Right lobe of liver (tissue), 6 donors: ENCODE results near the gene DYNLRB1. TPM values are rescaled to one million over a fixed set of nuclear protein-coding genes. Genes with fewer than 3 reads are reported as not detected.

Experiments used
- ATAC-seq, 4 donors: fragments of 200-7000 bp; cut with Tn5 transposase; one replicate each; pipeline ENCODE4 v1.9.1; 2020; ENCODE audit warnings: mild to moderate bottlenecking in 4 of 4, moderate library complexity in 4 of 4
- DNase-seq, 3 donors: peaks; one replicate each; pipeline ENCODE4 v3.0.0-alpha.2; 2020
- H3K27ac ChIP-seq, 3 donors: fragments of 200-600 bp; one replicate each; pipeline ENCODE4 v1.8.0; 2022
- H3K27me3 ChIP-seq, 2 donors: fragments of 200-600 bp; one replicate each; pipeline ENCODE4 v1.8.0; 2022
- H3K36me3 ChIP-seq, 4 donors: fragments of 200-600 bp; sonication (generic) in 1 of 4; one replicate each; pipeline versions ENCODE4 v1.5.1 to v1.8.0; 2017 to 2022; ENCODE audit warnings: control low read depth in 1 of 4
- H3K4me1 ChIP-seq, 4 donors: fragments of 200-600 bp; sonication (generic) in 1 of 4; one replicate each; pipeline versions ENCODE4 v1.5.1 to v1.8.0; 2017 to 2022; ENCODE audit warnings: control low read depth in 1 of 4
- H3K4me3 ChIP-seq, 3 donors: fragments of 200-600 bp; one replicate each; pipeline ENCODE4 v1.8.0; 2022
- H3K9me3 ChIP-seq, 4 donors: fragments of 200-600 bp; sonication (generic) in 1 of 4; one replicate each; pipeline versions ENCODE4 v1.5.1 to v1.8.0; 2017 to 2022; ENCODE audit warnings: control low read depth in 1 of 4
- CTCF ChIP-seq, 4 donors: fragments of 200-600 bp in 3 of 4; fragments of 450-650 bp in 1 of 4; IDR thresholded peaks; one replicate each; pipeline versions ENCODE4 v1.5.1 to v1.8.0; 2016 to 2022; ENCODE audit warnings: antibody characterized with exemption in 4 of 4, mild to moderate bottlenecking in 2 of 4
- POLR2A ChIP-seq: fragments of 450-650 bp; IDR thresholded peaks from one replicate; pipeline ENCODE4 v1.6.1; 2017; ENCODE audit warnings: antibody characterized with exemption, mild to moderate bottlenecking
- WGBS: methylation state at CpG from one replicate; pipeline ENCODE4 v1.1.6; 2018; ENCODE audit warnings: low coverage, low lambda C conversion rate; ENCODE audit not compliant: insufficient coverage; ENCODE audit errors: missing lambda C conversion rate; 5-methylcytosine and 5-hydroxymethylcytosine counted together
- intact Hi-C, 2 donors: fragments of 100-400 bp; cut with DNase I; formaldehyde crosslinking; loops; one replicate each; pipeline versions ENCODE4 v1.11.2 to v1.14.1; 2022
- small RNA-seq, 2 experiments: library from RNA; depleted of rRNA; stranded (forward); fragments of <200 nt; gene quantifications; one replicate each; pipeline ENCODE3, GENCODE V24; 2016
- total RNA-seq, 6 experiments: library from RNA; depleted of rRNA in 2 of 6; stranded (reverse); fragments of >200 nt in 2 of 6; fragmentation: NEBNext Ultra II Directional in 3 of 6; extraction: Animal tissue kit (Norgen Biotek cat#: 25700) in 3 of 6; gene quantifications; one replicate each; pipeline versions ENCODE4 v1.1.0 to v1.2.4, GENCODE V29; 2016 to 2023
- donor health status: DM: no; HTN: yes; CAD: no.
- donor health status: DM: no; HTN: no; CAD: no.
- donor health status: DM: no; HTN: no; CAD: no.
- donor health status: DM: no; HTN: yes; CAD: no.
- donor health status: DM: no; HTN: yes; CAD: no.

Gene DYNLRB1
- total RNA-seq, 6 experiments from 2014 or later = 34.8 to 84.3 (median 42.7) TPM

GRCh38 chr20:34585019-34585418 lies 68.8 kb downstream of the DYNLRB1 start:
- ATAC-seq (no peak), DNase-seq (no peak)
- no peak for TF ChIP-seq POLR2A
- TF ChIP-seq CTCF (IDR thresholded peaks at IDR 0.05) = no peak
- WGBS = 100% methylated on average over 2 of the region's 5 CpGs
- Histone ChIP-seq H3K27me3 (no peaks in the 10 kb centered on the region), H3K4me3 (no peak overlapping the region), H3K36me3 (peaks cover 0 to 7% (median 0%) of the 10 kb centered on the region in 4 donors), H3K4me1 (no peaks in the 10 kb centered on the region), H3K27ac (no peak overlapping the region), H3K9me3 (no peaks in the 10 kb centered on the region)
- intact Hi-C loops = no loop called here

GRCh38 chr20:34586488-34587163 lies 70.4 kb downstream of the DYNLRB1 start:
- ATAC-seq (no peak), DNase-seq (no peak)
- TF ChIP-seq POLR2A (no peak), CTCF (IDR thresholded peaks at IDR 0.05) (no peak)
- 95% methylated on average over 7 of the region's 9 CpGs for WGBS
- H3K36me3 ChIP-seq = peaks cover 0 to 4% (median 0%) of the 10 kb centered on the region in 4 donors
- no peak overlapping the region for H3K4me3 ChIP-seq
- H3K9me3 ChIP-seq = no peaks in the 10 kb centered on the region
- no peaks in the 10 kb centered on the region for H3K4me1 ChIP-seq
- H3K27me3 ChIP-seq = no peaks in the 10 kb centered on the region
- H3K27ac ChIP-seq = no peak overlapping the region
- intact Hi-C loops = no loop called here

Small RNA genes within 50 kb of the gene (small RNA-seq; reads per million reads assigned to genes)
- 0 reads per million in 2 experiments for gene RF00019

Other genes starting within 250 kb of the DYNLRB1 start
- 100 to 1,000 TPM in 5 of 6 experiments, 10 to 100 TPM in 1; 66.5 to 142 (median 111) TPM for gene AHCY, start 213.1 kb upstream of the DYNLRB1 start, total RNA-seq
- gene ITCH, start 153.1 kb upstream of the DYNLRB1 start, total RNA-seq = 10 to 100 TPM; 32.8 to 71.4 (median 44.1) TPM
- gene MAP1LC3A, start 42.3 kb downstream of the DYNLRB1 start, total RNA-seq = 10 to 100 TPM; 14.4 to 39.6 (median 26.3) TPM
- gene PIGU, start 160.7 kb downstream of the DYNLRB1 start, total RNA-seq = 10 to 100 TPM in 2 of 6 experiments, 1 to 10 TPM in 4; 4.0 to 14.9 (median 7.3) TPM
- gene TP53INP2, start 187.9 kb downstream of the DYNLRB1 start, total RNA-seq = 10 to 100 TPM in 4 of 6 experiments, 1 to 10 TPM in 2; 5.8 to 24.1 (median 12.7) TPM